Measurements from ENCODE around the gene STK38.

DNA sequence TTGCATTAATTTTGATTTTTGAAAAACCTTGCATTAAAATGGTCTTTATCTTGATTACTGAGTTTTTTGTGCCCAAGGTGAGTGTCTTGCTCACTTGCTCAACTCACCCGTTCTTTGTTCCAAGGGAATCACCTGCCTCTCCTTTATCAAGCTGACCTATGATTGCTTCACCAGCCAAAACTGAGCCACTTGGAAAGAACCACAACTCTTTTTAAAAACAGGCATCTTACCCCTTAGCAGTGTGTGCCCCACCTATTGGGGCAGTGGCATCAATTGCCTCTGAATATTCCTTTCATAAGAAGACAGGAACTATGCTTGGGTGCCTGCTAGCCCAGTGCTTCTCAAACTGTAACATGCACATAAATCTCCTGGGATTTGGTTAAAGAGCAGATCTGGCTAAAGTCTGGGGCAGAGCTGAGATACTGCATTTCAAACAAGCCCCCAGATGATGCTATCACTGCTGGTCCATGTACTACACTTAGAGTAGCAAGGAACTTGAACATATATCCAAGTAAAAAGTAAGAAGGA lies 3.3 kb upstream of the STK38 start:
- TF ChIP-seq GATA2 (IDR thresholded peaks at IDR 0.05; ENCODE audit: low read depth, low read length) = no peak
- no peak for TF ChIP-seq GATA3 (IDR thresholded peaks at IDR 0.05; ENCODE audit: low read depth, low read length)
